NCI-H2107 treated with DMSO at 0.1 percent for 48 hours (cell line): ENCODE results near the gene SLC35F1.

Experiments used
- DNase-seq: peaks from one replicate; lab custom pipeline; 2025; ENCODE audit not compliant: unreplicated experiment; lab: John Stamatoyannopoulos, UW

SLC35F1 gene

DNA sequence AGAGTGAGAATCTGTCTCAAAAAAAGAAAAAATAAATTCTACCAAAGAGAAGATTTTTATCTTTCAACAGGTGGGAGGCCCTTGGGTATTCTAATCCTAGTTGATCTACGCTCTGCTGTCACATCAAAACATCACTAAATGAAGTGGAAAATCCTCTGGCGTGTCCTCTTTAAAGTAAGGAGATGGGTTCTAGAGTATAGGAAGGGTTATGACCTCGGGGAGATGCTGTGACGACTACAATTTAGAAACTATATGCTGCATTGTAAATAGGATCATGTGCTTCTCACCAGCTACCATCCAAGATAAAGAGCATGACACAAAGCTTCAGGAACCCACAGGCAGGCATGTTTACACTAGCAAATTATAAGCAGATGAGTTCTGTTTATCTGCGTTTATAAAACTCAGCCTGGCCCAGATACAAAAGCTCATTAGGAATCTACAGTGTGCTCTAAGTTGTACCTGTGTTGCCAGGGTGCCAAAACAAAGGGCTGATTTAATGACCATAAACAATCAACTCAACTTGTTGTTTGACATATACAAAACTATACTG lies 443.9 kb downstream of the SLC35F1 start:
- peak; percentile 19 for DNase-seq

DNA sequence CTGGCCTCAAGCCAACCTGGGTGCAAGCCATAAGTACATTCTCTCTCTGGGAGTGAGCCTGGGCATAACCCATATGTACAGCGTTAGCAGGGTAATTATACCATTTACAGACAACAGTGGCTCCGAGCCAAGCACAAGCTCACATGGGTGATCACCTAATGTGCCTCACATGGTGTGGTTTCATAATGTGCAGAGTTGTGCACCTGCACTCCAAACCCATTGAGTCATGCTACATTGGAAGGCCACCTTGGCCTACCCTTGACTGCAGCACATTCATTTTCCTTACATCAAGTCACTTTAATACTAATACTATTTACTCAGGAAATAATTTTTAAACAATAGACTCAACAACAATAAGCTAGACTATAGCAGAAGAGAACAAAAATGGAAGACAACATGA lies 446.5 kb downstream of the SLC35F1 start:
- DNase-seq: no peak

DNA sequence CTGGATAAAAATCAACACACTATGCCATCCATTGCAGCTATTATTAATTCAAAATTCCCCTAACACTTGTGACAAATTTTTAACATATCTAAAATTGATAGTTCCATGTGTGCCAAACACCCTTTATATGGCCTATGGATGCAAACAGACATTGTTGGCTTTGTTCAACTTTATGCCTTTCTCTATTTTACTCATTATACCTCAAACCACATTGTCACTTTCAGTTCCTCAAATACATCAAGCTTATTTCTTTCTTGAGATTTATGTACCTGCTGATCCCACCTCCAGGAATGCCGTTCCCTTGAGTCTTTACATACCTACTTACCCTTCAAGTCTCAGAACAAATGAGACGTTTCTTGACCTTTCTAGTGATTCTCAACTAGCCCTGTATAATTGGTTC lies 447.6 kb downstream of the SLC35F1 start:
- DNase-seq: no peak

DNA sequence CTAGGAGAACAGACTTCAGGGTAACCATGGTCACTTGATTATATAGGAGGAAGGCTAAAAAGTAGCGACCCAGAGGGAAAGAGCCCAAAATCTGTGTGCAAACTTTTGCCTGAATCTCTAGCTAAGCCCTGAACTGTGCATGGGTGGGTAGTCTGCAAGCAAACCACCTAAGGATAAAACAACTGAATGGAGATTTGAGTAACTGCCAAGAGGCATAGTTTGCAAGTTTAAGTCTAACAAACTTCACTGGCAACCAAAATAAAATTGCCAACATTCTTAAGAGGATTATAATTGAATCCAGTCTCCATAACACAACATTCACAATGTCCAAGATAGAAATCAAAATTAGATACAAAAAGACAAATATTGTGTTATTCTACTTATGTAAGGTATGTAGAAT lies 449.0 kb downstream of the SLC35F1 start:
- DNase-seq: no peak

DNA sequence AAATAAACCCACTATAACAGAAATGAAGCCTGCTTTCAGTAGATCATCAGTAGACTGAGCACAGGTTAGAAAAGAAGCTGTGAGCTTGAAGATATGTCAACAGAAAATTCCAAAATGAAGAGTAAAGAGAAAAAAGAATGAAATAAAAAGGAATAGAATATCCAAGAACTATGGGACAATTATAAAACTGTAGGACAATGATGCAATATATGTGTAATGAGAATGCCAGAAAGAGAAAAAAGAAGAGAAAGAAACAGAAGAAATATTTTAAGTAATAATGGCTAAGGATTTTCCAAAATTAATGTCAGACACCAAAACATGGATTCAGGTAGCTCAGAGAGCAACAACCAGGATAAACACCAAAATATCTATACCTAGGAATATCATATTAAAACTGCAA lies 449.6 kb downstream of the SLC35F1 start:
- no peak for DNase-seq
